ENCODE results near the gene INA. TPM values are rescaled to one million over a fixed set of nuclear protein-coding genes. Genes with fewer than 3 reads are reported as not detected.

INA gene
- total RNA-seq (2022) (1.3 and 1.9 TPM in 2 replicates), Bru-seq, nascent RNA (percentile 9 among the genes with signal in this experiment), BruChase-seq, experiment 1, labeled RNA remaining after a 6-hour chase (percentile 36 among the genes with signal in this experiment), BruChase-seq, experiment 2, labeled RNA remaining after a 2-hour chase (percentile 21 among the genes with signal in this experiment)
- long read RNA-seq, partial matches to known transcripts: 0 of 1 reads
- long read RNA-seq, other reads (novel, unspliced or antisense): 0 of 1 reads

DNA sequence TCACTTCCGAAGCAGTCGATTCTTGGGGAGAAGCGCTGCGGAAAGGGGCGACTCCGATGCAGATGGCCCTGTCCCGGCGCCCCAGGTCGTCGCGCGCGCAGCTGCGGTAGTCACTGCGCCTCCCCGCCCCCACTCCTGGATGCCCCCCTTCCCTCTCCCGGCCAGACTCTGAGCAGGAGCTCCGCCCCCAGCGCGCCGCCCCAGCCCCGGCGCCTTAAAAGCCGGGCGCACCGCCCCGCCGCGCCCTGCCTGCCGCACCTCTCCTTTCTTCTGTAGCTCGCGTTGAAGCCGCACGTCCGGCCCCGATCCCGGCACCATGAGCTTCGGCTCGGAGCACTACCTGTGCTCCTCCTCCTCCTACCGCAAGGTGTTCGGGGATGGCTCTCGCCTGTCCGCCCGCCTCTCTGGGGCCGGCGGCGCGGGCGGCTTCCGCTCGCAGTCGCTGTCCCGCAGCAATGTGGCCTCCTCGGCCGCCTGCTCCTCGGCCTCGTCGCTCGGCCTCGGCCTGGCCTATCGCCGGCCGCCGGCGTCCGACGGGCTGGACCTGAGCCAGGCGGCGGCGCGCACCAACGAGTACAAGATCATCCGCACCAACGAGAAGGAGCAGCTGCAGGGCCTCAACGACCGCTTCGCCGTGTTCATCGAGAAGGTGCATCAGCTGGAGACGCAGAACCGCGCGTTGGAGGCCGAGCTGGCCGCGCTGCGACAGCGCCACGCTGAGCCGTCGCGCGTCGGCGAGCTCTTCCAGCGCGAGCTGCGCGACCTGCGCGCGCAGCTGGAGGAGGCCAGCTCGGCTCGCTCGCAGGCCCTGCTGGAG is at the start of gene INA:
Gene INA (plus strand): TSS at position 243 of the 817 bp plus-strand sequence. CDS start 74 bp downstream, at position 317.
- H3K36me3 Mint-ChIP-seq (ENCODE audit: insufficient read depth, unreplicated experiment): peaks cover 8% of the 10 kb centered on the region
- peak within 1 kb of the TSS; percentile 74 for H3K4me3 Mint-ChIP-seq (ENCODE audit: low read depth, unreplicated experiment)
- H3K27ac Mint-ChIP-seq (ENCODE audit: unreplicated experiment): no peak within 1 kb of the TSS
- BruUV-seq (replicated peaks): no TSS peak
- H3K27me3 Mint-ChIP-seq (ENCODE audit: unreplicated experiment): peaks cover 65% of the 10 kb centered on the region
- intact Hi-C loops (cut with micrococcal nuclease; ENCODE audit: unreplicated experiment): no loop called here
- TF ChIP-seq, protein P1, sequence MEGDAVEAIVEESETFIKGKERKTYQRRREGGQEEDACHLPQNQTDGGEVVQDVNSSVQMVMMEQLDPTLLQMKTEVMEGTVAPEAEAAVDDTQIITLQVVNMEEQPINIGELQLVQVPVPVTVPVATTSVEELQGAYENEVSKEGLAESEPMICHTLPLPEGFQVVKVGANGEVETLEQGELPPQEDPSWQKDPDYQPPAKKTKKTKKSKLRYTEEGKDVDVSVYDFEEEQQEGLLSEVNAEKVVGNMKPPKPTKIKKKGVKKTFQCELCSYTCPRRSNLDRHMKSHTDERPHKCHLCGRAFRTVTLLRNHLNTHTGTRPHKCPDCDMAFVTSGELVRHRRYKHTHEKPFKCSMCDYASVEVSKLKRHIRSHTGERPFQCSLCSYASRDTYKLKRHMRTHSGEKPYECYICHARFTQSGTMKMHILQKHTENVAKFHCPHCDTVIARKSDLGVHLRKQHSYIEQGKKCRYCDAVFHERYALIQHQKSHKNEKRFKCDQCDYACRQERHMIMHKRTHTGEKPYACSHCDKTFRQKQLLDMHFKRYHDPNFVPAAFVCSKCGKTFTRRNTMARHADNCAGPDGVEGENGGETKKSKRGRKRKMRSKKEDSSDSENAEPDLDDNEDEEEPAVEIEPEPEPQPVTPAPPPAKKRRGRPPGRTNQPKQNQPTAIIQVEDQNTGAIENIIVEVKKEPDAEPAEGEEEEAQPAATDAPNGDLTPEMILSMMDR (IDR thresholded peaks at IDR 0.05; ENCODE audit: unreplicated experiment): no peak
- H3K9me3 Mint-ChIP-seq (ENCODE audit: low read depth, unreplicated experiment): no peaks in the 10 kb centered on the region
- peaks cover 7% of the 10 kb centered on the region for H3K4me1 Mint-ChIP-seq (ENCODE audit: low read depth, unreplicated experiment)
- CTCF ChIA-PET: interaction anchor here (0.5 kb wide), 1 partner anchor 128 kb away, joined by 6 read pairs; no protein-coding TSS in a partner anchor
- DNase-seq: peak; percentile 20

DNA sequence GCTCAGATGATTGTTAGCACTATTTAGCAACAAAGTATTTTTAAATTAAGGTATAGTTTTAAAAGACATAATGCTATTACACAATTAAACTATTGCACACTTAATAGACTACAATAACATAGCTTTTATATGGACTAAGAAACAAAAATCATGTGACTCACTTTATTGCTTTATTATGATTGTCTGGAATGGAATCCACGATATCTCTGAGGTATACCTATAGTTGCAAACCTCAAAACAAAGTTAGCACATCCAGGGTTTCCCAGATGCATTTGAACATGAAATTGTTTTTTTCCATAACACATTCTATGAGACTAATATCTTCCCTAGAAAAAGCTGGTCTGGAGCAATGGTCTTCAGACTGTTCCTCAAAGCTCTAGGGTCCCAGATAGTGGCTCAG is 49.5 kb upstream of the INA start:
- H3K36me3 Mint-ChIP-seq (ENCODE audit: insufficient read depth, unreplicated experiment): no peaks in the 10 kb centered on the region
- H3K27me3 Mint-ChIP-seq (ENCODE audit: unreplicated experiment): no peaks in the 10 kb centered on the region
- TF ChIP-seq, protein P1 (IDR thresholded peaks at IDR 0.05; ENCODE audit: unreplicated experiment): no peak
- intact Hi-C loops (cut with micrococcal nuclease; ENCODE audit: unreplicated experiment): no loop called here
- no TSS peak for BruUV-seq (replicated peaks)
- peaks cover 14% of the 10 kb centered on the region for H3K4me1 Mint-ChIP-seq (ENCODE audit: low read depth, unreplicated experiment)
- H3K27ac Mint-ChIP-seq (ENCODE audit: unreplicated experiment): no peak overlapping the region
- CTCF ChIA-PET: no interaction called here
- H3K4me3 Mint-ChIP-seq (ENCODE audit: low read depth, unreplicated experiment): no peak overlapping the region
- H3K9me3 Mint-ChIP-seq (ENCODE audit: low read depth, unreplicated experiment): peaks cover 4% of the 10 kb centered on the region
- no peak for DNase-seq

DNA sequence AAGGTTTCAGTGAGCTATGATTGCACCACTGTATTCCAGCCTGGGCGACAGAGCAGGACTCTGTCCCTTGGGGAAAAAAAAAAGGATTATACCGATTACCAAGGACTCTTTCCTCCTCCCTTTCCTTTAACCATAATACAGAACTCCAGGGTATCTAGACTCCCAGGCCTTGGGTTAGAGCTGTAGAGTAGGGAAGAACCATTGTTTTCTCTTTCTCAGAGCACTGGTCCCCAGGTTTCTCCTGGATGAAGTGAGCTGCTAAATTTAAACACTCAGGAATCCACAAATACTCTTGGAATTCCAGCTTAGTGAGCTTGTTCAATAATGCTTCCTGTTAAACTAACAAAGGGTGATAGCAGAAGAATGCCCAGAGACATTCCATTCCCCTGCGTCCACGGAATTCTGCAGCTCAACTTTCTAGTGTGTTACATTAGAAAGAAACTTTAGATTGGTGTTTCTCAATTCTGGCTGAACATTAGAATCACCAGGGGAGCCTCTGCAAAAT is 45.8 kb upstream of the INA start:
- H3K27me3 Mint-ChIP-seq (ENCODE audit: unreplicated experiment): no peaks in the 10 kb centered on the region
- H3K4me1 Mint-ChIP-seq (ENCODE audit: low read depth, unreplicated experiment): peaks cover 24% of the 10 kb centered on the region
- intact Hi-C loops (cut with micrococcal nuclease; ENCODE audit: unreplicated experiment): no loop called here

DNA sequence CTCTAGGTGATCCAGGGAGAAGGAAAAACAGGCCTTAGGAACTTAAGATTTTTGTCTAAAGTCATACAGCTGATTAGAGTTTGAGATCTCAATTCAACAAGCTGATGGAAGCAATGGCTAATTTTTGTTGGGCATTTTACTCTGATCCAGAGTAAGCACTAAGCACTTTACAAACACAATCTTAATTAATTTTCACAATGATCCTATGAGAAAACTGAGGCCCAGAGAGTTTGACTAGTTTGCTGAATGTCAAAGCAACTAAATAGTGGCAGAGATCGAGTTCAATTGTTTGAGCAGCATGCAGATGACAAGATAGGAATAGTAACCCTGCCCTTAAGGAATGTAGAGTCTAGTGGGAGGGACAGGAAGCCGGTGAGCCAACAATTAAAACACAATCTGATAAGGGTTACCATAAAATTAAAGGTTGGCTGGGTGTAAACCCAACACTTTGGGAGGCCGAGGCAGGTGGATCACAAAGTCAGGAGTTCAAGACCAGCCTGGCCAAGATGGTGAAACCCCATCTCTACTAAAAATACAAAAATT is 44.7 kb upstream of the INA start:
- no TSS peak for BruUV-seq (replicated peaks)
- TF ChIP-seq, protein P1 (IDR thresholded peaks at IDR 0.05; ENCODE audit: unreplicated experiment): no peak
- DNase-seq: no peak
- H3K36me3 Mint-ChIP-seq (ENCODE audit: insufficient read depth, unreplicated experiment): no peaks in the 10 kb centered on the region
- H3K27me3 Mint-ChIP-seq (ENCODE audit: unreplicated experiment): no peaks in the 10 kb centered on the region
- intact Hi-C loops (cut with micrococcal nuclease; ENCODE audit: unreplicated experiment): loop anchor here (2.0 kb wide), 1 partner anchor 41 kb away; no protein-coding TSS in a partner anchor
- H3K4me1 Mint-ChIP-seq (ENCODE audit: low read depth, unreplicated experiment): peaks cover 23% of the 10 kb centered on the region
- CTCF ChIA-PET: interaction anchor here (1.3 kb wide), 3 partner anchors 10 to 41 kb away, joined by 3 to 7 read pairs (median 3); no protein-coding TSS in a partner anchor
- H3K4me3 Mint-ChIP-seq (ENCODE audit: low read depth, unreplicated experiment): no peak overlapping the region
- H3K27ac Mint-ChIP-seq (ENCODE audit: unreplicated experiment): peak overlapping the region; percentile 79
- H3K9me3 Mint-ChIP-seq (ENCODE audit: low read depth, unreplicated experiment): no peaks in the 10 kb centered on the region

More for the DNA sequence above, 45.8 kb upstream of the INA start:
- TF ChIP-seq, protein P1 (IDR thresholded peaks at IDR 0.05; ENCODE audit: unreplicated experiment): no peak
- no TSS peak for BruUV-seq (replicated peaks)
- H3K9me3 Mint-ChIP-seq (ENCODE audit: low read depth, unreplicated experiment): no peaks in the 10 kb centered on the region
- H3K27ac Mint-ChIP-seq (ENCODE audit: unreplicated experiment): peak overlapping the region; percentile 54
- H3K36me3 Mint-ChIP-seq (ENCODE audit: insufficient read depth, unreplicated experiment): no peaks in the 10 kb centered on the region
- H3K4me3 Mint-ChIP-seq (ENCODE audit: low read depth, unreplicated experiment): no peak overlapping the region
- CTCF ChIA-PET: interaction anchor here (0.7 to 2.8 kb wide), 8 partner anchors 8 to 400 kb away, joined by 3 to 12 read pairs (median 4); partner anchors contain the start of gene NT5C2
- DNase-seq: peak; percentile 41

Data from Calu3 (cell line).